ENCODE measurements around the gene POLE2. TPM values are rescaled to one million over a fixed set of nuclear protein-coding genes. Genes with fewer than 3 reads are reported as not detected.

Gene POLE2
- total and polyA plus RNA-seq, 4 donors: 2.2 to 15.6 (median 3.7) TPM

GRCh38 chr14:49614196-49614595 lies 73.8 kb downstream of the POLE2 start:
- H3K4me3 ChIP-seq: no peak overlapping the region
- H3K9ac ChIP-seq (ENCODE audit: insufficient read depth in 1 of 2, low read length in 2 of 2): no peak overlapping the region
- DNase-seq (no peak), ATAC-seq (ENCODE audit: insufficient read depth, low FRiP score) (no peak)
- no peaks in the 10 kb centered on the region for H3K27me3 ChIP-seq (ENCODE audit: control insufficient read depth in 3 of 3, insufficient read depth in 3 of 3, low read length in 2 of 3)
- H3K9me3 ChIP-seq (ENCODE audit: control insufficient read depth in 4 of 4, insufficient read depth in 3 of 4, low read length in 3 of 4): no peaks in the 10 kb centered on the region
- 93 to 94% methylated on average over 2 of the region's 2 CpGs for WGBS, 2 donors
- H3K27ac ChIP-seq (ENCODE audit: low read depth in 1 of 2, low read length in 1 of 2): no peak overlapping the region
- H3K36me3 ChIP-seq (ENCODE audit: control insufficient read depth in 4 of 4, insufficient read depth in 4 of 4, low read length in 4 of 4): peaks cover 4 to 16% (median 10%) of the 10 kb centered on the region in 4 donors
- H3K4me1 ChIP-seq (ENCODE audit: control insufficient read depth in 5 of 5, insufficient read depth in 5 of 5, low read length in 5 of 5): peaks cover 0 to 4% (median 0%) of the 10 kb centered on the region in 5 donors
- no peak for TF ChIP-seq CTCF (IDR thresholded peaks at IDR 0.05; ENCODE audit: control extremely low read depth, extremely low read depth)

- DNase-seq (no peak), ATAC-seq (ENCODE audit: insufficient read depth, low FRiP score) (no peak)
- no peak for TF ChIP-seq CTCF (IDR thresholded peaks at IDR 0.05; ENCODE audit: control extremely low read depth, extremely low read depth)
- Histone ChIP-seq H3K27ac (ENCODE audit: low read depth in 1 of 2, low read length in 1 of 2) (no peak overlapping the region), H3K4me3 (no peak overlapping the region), H3K27me3 (ENCODE audit: control insufficient read depth in 3 of 3, insufficient read depth in 3 of 3, low read length in 2 of 3) (no peaks in the 10 kb centered on the region), H3K9me3 (ENCODE audit: control insufficient read depth in 4 of 4, insufficient read depth in 3 of 4, low read length in 3 of 4) (no peaks in the 10 kb centered on the region), H3K36me3 (ENCODE audit: control insufficient read depth in 4 of 4, insufficient read depth in 4 of 4, low read length in 4 of 4) (peaks cover 0 to 10% (median 4%) of the 10 kb centered on the region in 4 donors), H3K9ac (ENCODE audit: insufficient read depth in 1 of 2, low read length in 2 of 2) (no peak overlapping the region), H3K4me1 (ENCODE audit: control insufficient read depth in 5 of 5, insufficient read depth in 5 of 5, low read length in 5 of 5) (peaks cover 0 to 1% (median 0%) of the 10 kb centered on the region in 5 donors)
- WGBS, 2 donors: 95 to 97% methylated on average over 8 of the region's 8 CpGs
These were observed 75.3 kb downstream of the POLE2 start for GRCh38 chr14:49612671-49613070.

- no peak for DNase-seq
- H3K9me3 ChIP-seq (ENCODE audit: control insufficient read depth in 4 of 4, insufficient read depth in 3 of 4, low read length in 3 of 4): no peaks in the 10 kb centered on the region
- TF ChIP-seq CTCF (IDR thresholded peaks at IDR 0.05; ENCODE audit: control extremely low read depth, extremely low read depth): no peak
- ATAC-seq (ENCODE audit: insufficient read depth, low FRiP score): no peak
- no peak overlapping the region for H3K27ac ChIP-seq (ENCODE audit: low read depth in 1 of 2, low read length in 1 of 2)
- no peaks in the 10 kb centered on the region for H3K4me1 ChIP-seq (ENCODE audit: control insufficient read depth in 5 of 5, insufficient read depth in 5 of 5, low read length in 5 of 5)
- H3K4me3 ChIP-seq: no peak overlapping the region
- 94 to 96% methylated on average over 4 of the region's 4 CpGs for WGBS, 2 donors
- H3K36me3 ChIP-seq (ENCODE audit: control insufficient read depth in 4 of 4, insufficient read depth in 4 of 4, low read length in 4 of 4): peaks cover 0 to 9% (median 3%) of the 10 kb centered on the region in 4 donors
- H3K27me3 ChIP-seq (ENCODE audit: control insufficient read depth in 3 of 3, insufficient read depth in 3 of 3, low read length in 2 of 3): no peaks in the 10 kb centered on the region
- no peak overlapping the region for H3K9ac ChIP-seq (ENCODE audit: insufficient read depth in 1 of 2, low read length in 2 of 2)
These were observed 75.8 kb downstream of the POLE2 start for GRCh38 chr14:49612251-49612650.

- Histone ChIP-seq H3K4me1 (ENCODE audit: control insufficient read depth in 5 of 5, insufficient read depth in 5 of 5, low read length in 5 of 5) (no peaks in the 10 kb centered on the region), H3K4me3 (no peak overlapping the region), H3K27ac (ENCODE audit: low read depth in 1 of 2, low read length in 1 of 2) (no peak overlapping the region), H3K9ac (ENCODE audit: insufficient read depth in 1 of 2, low read length in 2 of 2) (no peak overlapping the region), H3K27me3 (ENCODE audit: control insufficient read depth in 3 of 3, insufficient read depth in 3 of 3, low read length in 2 of 3) (no peaks in the 10 kb centered on the region), H3K36me3 (ENCODE audit: control insufficient read depth in 4 of 4, insufficient read depth in 4 of 4, low read length in 4 of 4) (peaks cover 0 to 7% (median 4%) of the 10 kb centered on the region in 4 donors), H3K9me3 (ENCODE audit: control insufficient read depth in 4 of 4, insufficient read depth in 3 of 4, low read length in 3 of 4) (no peaks in the 10 kb centered on the region)
- no peak for TF ChIP-seq CTCF (IDR thresholded peaks at IDR 0.05; ENCODE audit: control extremely low read depth, extremely low read depth)
- 94 to 95% methylated on average over 6 of the region's 6 CpGs for WGBS, 2 donors
- ATAC-seq (ENCODE audit: insufficient read depth, low FRiP score) (no peak), DNase-seq (no peak)
These were observed 80.4 kb downstream of the POLE2 start for GRCh38 chr14:49607583-49607982.

Measured in lung (tissue), 12 donors.